ENCODE measurements around the gene HNRNPA1.

GRCh38 chr12:54270345-54270744 is 10.2 kb upstream of the HNRNPA1 start:
- no peak for TF ChIP-seq CTCF (IDR thresholded peaks at IDR 0.05; ENCODE audit: insufficient read depth, low read length)
- TF ChIP-seq POLR2AphosphoS5 (IDR thresholded peaks at IDR 0.05; ENCODE audit: low read depth), result no peak; the same call in 1 of the 2 replicates
- TF ChIP-seq REST (IDR thresholded peaks at IDR 0.05; ENCODE audit: insufficient replicate concordance, low read depth), result no peak
- TF ChIP-seq GABPA (IDR thresholded peaks at IDR 0.05; ENCODE audit: low read depth), result no peak

Data from HL-60 (cell line).